ENCODE results near the gene SLIT3.

DNA sequence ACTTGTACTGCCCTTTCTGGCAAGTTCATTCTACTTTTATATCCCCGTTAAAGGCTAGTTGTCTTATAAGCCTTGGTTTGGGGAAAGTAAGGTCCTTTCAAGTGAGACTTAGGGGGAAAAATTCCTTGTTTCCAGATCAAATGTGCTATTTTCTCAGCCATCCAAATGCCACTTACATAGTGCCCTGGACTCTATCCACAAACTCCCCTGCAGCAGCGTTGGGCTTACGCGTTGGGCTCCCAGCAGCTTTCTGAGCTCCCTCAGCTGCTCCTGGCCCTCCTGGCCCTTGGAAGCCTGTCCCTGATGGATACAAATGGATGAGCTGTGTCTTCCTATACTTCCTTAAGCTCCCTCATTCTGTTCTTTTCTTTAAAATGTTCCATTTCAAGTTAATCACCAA, 442.6 kb downstream of the SLIT3 start:
- TF ChIP-seq, protein P1, sequence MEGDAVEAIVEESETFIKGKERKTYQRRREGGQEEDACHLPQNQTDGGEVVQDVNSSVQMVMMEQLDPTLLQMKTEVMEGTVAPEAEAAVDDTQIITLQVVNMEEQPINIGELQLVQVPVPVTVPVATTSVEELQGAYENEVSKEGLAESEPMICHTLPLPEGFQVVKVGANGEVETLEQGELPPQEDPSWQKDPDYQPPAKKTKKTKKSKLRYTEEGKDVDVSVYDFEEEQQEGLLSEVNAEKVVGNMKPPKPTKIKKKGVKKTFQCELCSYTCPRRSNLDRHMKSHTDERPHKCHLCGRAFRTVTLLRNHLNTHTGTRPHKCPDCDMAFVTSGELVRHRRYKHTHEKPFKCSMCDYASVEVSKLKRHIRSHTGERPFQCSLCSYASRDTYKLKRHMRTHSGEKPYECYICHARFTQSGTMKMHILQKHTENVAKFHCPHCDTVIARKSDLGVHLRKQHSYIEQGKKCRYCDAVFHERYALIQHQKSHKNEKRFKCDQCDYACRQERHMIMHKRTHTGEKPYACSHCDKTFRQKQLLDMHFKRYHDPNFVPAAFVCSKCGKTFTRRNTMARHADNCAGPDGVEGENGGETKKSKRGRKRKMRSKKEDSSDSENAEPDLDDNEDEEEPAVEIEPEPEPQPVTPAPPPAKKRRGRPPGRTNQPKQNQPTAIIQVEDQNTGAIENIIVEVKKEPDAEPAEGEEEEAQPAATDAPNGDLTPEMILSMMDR (IDR thresholded peaks at IDR 0.05): no peak
- TF ChIP-seq EZH2phosphoT487 (IDR thresholded peaks at IDR 0.05) (no peak), EZH2 (IDR thresholded peaks at IDR 0.05) (no peak)
